SW480 (cell line): ENCODE measurements around the gene HBG2.
"Not testable (repeated sequence)": the region's sequence is repeated elsewhere in the genome, so short reads cannot be mapped to it uniquely, and the experiment has no call there.

Experiments used
- DNase-seq: peaks from one replicate; pipeline ENCODE4 v3.0.0-alpha.2; 2016; ENCODE audit warnings: low spot score

Gene HBG2

GRCh38 chr11:5254646-5255413 is at the start of gene HBG2:
HBG2 (minus strand) TSS chr11:5254781; CDS start chr11:5254728, 53 bp downstream.
- not testable (repeated sequence) for DNase-seq

DNA sequence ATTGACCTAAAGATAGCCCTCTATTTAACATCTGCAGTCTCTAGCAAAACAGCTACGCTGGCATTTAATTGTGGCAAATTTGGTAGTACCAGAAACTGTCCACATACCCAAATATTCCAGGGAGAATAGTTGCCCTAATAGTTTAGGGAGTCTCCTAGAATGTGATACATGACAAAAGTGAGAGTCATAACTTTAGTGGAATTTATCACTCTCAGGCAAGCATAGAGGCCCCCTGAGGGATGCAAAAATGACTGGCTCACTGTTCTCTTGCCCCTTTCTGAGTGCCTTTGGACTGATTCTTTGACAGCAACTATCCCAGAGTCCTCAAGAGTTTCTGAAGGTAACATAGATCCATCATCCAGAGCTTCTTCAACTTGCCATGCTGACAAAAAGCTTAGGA is 49.5 kb upstream of the HBG2 start:
- DNase-seq, result no peak

DNA sequence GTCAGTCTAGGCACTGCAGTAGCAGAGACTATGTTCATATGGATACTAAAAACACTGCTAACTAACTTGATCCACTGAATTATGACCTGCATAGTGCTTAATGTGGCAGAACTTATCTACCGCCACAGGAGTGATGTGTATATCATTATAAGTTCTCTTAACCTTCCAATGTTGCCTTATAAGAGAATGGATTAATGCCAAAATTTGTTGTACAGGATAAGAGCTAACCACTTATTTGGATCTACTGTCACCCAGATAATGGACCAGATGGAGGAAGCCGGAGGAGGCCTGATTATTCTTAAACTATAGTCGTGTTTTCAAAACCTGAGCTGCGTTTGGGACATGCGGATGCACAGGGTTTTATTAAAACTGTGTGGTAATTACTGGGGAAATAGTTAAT is 49.0 kb upstream of the HBG2 start:
- DNase-seq, result no peak

DNA sequence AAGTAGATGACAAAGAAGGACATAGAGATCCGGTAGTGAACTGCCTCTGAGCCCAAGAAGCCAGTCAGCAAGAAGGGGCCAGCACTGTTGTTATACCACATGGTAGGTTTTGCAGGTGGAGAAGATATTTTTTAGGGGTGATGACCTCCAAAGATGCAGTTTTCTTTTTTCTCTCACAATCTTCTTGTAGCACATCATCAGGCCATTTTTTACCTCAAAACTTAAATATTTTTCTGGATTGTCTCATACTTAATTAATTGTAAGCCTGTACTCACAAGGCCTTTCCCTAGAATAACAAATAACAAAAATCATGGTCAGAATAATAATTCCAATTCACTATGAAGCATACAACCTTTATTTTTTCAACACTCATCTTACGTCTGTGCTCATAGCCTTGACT is 47.3 kb upstream of the HBG2 start, which contains the start of gene OR51B4:
Gene OR51B4 (minus strand): TSS at position 101 of the 400 bp plus-strand sequence. CDS start 0 bp downstream, at position 101.
- DNase-seq, result no peak

DNA sequence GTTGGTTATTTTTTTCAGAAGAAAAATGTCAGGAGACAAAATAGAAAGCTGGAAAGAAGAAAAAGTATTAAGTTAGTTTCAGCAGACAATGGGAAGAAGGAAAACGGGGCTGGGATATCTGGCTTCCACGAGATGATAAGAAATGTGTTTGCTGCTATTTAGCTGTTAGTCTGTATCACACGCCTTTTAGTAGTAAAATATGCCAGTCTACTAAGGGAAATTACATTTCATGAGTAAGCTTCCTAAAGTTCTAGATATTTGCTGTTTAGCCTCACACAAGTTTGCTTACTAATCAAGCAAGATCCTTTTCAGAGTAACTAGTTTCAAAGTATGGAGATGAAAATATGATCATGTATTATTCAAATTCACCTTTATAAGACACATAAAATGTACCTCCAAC is 45.7 kb upstream of the HBG2 start:
- DNase-seq, result no peak

- DNase-seq, result no peak
These were observed 43.9 kb upstream of the HBG2 start for GRCh38 chr11:5298451-5298850.

DNA sequence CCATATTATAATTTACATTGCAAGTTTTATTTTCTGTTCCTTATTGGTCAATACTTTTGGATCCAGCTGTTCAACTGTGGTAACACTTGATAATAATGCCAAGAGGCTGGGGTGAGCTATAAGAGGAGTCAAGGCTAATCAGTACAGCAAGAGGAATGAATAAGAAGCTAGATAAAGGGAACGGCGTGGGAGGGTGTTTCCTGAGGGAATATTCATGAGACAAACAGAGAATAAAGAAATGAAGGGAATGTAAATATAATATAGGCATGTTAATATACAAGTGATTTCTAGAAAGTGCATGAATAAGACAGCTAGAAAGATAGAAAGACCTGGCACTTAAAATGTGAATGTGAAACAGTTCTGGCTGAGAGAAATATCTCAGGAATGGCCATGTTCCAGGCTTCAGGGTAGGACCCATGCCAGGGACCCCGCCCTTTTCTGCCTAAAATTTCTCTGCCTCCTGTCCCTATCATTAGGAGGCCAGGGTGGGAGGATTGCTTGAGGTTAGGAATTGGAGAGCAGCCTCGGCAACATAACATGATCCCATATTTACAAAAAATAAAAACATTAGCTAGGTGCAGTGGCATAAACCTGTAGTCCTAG is 43.2 kb upstream of the HBG2 start:
- DNase-seq, result no peak

GRCh38 chr11:5294342-5294995 is 39.9 kb upstream of the HBG2 start:
- not testable (repeated sequence) for DNase-seq

- no peak for DNase-seq
These were observed 38.4 kb upstream of the HBG2 start for GRCh38 chr11:5293028-5293427.

GRCh38 chr11:5291207-5291838 is 36.7 kb upstream of the HBG2 start:
- DNase-seq, result peak; percentile 59

DNA sequence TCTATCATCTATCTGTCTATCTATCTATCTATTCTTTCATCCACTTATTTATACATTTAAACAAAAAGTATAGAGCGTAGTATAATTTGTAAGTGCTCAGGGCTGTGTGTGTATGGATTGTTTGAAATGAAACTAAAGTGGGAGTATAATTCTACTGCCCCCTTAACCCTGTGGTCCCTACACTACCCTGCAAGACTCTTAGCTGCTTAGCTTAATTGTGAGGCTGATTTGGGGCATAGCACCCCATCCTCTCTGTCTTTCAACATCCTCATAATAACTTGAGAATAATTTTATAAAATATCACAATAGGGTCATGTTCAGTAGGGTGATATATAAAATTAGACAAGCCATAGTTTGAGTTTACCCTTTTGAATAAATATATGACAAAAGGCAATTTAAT is 35.5 kb upstream of the HBG2 start:
- no peak for DNase-seq

DNA sequence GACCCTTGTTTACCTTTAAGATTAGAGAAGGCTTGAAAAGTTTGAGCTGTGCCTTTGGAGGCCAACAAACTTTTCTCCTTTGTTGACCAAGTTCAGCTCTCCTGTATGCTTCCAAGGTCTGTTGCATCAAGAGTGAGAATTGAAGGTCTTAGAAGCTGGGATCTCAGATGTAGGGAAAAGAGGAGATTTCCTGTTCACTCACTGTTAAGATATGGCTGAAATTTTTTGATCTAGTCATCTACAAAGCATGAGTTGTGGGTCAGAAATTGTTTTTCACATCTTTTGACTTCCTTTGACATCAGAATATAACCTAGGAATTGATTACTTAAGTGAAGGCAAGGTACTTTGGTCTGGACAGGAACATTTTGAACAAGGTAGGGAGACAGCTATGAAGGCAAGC is 35.1 kb upstream of the HBG2 start:
- no peak for DNase-seq

- no peak for DNase-seq
These were observed 34.4 kb upstream of the HBG2 start for GRCh38 chr11:5288906-5289550.

- no peak for DNase-seq
These were observed 33.7 kb upstream of the HBG2 start for GRCh38 chr11:5288108-5288905.

DNA sequence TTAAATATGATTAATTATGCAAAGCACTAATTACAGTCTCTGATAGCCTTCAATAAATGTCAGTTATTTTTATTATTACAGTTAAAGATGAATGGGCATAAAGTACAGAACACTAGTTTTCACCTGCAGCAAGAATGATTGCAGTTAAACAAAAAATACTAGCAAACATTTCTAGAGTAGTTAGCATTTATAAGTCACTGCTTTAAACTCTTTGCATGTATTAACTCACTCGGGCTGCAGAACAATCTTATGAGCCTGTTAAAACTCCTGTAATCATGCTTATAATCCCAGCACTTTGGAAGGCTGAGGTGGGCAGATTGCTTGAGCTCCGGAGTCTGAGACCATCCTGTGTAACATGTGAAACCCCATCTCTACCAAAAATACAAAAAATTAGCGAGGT is 32.3 kb upstream of the HBG2 start:
- DNase-seq, result no peak

- no peak for DNase-seq
These were observed 31.8 kb upstream of the HBG2 start for GRCh38 chr11:5286351-5286750.

DNA sequence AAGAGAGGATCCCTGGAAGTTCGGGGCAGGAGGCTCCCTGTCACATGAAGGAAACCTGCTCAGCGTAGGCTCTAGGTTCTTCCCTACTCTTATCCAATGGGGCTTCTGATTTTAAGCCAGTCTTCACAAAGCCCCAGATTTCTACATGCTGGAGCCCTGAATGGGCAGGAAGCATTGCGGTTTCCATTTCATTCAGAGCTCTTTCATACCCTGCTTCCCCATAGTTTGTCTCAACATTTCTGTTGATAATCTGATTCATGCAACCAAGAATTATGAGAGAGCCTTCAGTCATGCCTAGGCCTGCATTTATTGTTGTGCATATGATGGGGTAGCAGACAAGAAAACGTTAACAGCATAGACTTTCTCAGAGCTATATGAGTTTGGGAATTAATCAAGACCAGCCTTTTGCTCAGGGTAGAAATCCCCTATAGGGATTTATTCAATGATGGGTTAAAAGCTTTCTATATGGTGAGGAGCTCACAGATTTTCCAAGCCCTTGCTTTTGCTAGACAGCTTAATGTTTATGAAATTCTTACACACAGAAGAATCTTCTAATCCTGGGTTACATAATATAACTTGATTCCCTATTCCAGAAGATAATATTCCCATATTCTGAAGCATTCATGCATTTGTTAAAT is 31.2 kb upstream of the HBG2 start:
- no peak for DNase-seq

DNA sequence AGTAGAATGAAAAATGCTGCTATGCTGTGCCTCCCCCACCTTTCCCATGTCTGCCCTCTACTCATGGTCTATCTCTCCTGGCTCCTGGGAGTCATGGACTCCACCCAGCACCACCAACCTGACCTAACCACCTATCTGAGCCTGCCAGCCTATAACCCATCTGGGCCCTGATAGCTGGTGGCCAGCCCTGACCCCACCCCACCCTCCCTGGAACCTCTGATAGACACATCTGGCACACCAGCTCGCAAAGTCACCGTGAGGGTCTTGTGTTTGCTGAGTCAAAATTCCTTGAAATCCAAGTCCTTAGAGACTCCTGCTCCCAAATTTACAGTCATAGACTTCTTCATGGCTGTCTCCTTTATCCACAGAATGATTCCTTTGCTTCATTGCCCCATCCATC is 30.1 kb upstream of the HBG2 start:
- no peak for DNase-seq

GRCh38 chr11:5283882-5284281 is 29.3 kb upstream of the HBG2 start:
- no peak for DNase-seq

GRCh38 chr11:5283086-5283485 is 28.5 kb upstream of the HBG2 start:
- DNase-seq, result no peak

DNA sequence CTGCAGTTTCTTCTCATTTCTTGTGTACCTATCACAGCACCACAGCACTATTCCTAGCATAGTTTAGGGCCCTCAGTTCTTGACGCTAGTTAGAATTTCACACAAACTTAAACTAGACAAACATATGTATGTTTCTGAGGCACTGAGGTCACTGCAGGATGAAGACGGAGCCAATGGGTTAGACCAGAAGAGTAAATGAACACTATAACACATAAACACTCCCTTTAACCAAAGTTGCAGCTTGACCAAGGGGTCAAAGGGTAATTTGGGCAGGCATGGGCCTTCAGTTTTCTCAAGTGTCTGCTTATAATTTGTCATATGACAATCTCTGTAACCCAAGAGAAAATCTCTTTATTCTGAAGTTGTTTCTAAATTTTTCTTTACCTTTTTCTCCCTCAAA is 28.0 kb upstream of the HBG2 start:
- DNase-seq, result no peak
